HEK293 (cell line): ENCODE results near the gene HSD17B3.

Experiments used
- BCL6B ChIP-seq: fragments of 450-650 bp; formaldehyde crosslinking; IDR thresholded peaks from 2 replicates; pipeline ENCODE4 v1.5.1; 2017; ENCODE audit warnings: missing biosample characterization, missing genetic modification characterization
- CTCF ChIP-seq: fragments of 450-650 bp; formaldehyde crosslinking; IDR thresholded peaks from 2 replicates; pipeline ENCODE4 v1.5.1; 2016; ENCODE audit warnings: missing biosample characterization, missing genetic modification characterization
- HOXA7 ChIP-seq: sonication (generic); formaldehyde crosslinking; IDR thresholded peaks from 2 replicates; pipeline ENCODE4 v1.8.1; 2022; ENCODE audit warnings: missing genetic modification reagents, borderline replicate concordance
- KLF9 ChIP-seq: fragments of 450-650 bp; formaldehyde crosslinking; IDR thresholded peaks from 2 replicates; pipeline ENCODE4 v1.5.1; 2016; ENCODE audit warnings: missing biosample characterization, missing genetic modification characterization, low read depth
- REPIN1 ChIP-seq: fragments of 450-650 bp; formaldehyde crosslinking; IDR thresholded peaks from 2 replicates; pipeline ENCODE4 v1.5.1; 2017; ENCODE audit warnings: missing biosample characterization, missing genetic modification characterization, low read depth
- TCF7L2 ChIP-seq: IDR thresholded peaks from 2 replicates; pipeline ENCODE4 v1.6.1; 2011; ENCODE audit warnings: low read depth, mild to moderate bottlenecking, inconsistent platforms, low read length, moderate library complexity, borderline replicate concordance
- TSHZ1 ChIP-seq: fragments of 450-650 bp; formaldehyde crosslinking; IDR thresholded peaks from 2 replicates; pipeline ENCODE4 v1.5.1; 2016; ENCODE audit warnings: missing biosample characterization, missing genetic modification characterization, borderline replicate concordance
- YY1 ChIP-seq: fragments of 450-650 bp; formaldehyde crosslinking; IDR thresholded peaks from 2 replicates; pipeline ENCODE4 v1.5.1; 2018; ENCODE audit warnings: missing biosample characterization, missing genetic modification characterization
- ZNF10 ChIP-seq: fragments of 450-650 bp; formaldehyde crosslinking; IDR thresholded peaks from 2 replicates; pipeline ENCODE4 v1.5.1; 2017; ENCODE audit warnings: missing biosample characterization, missing genetic modification characterization
- ZNF138 ChIP-seq: fragments of 450-650 bp; formaldehyde crosslinking; IDR thresholded peaks from 2 replicates; pipeline ENCODE4 v1.5.1; 2016; ENCODE audit warnings: missing biosample characterization, missing genetic modification characterization, borderline replicate concordance
- ZNF362 ChIP-seq: fragments of 450-650 bp; formaldehyde crosslinking; IDR thresholded peaks from 2 replicates; pipeline ENCODE4 v1.5.1; 2016; ENCODE audit warnings: missing biosample characterization, missing genetic modification characterization
- ZNF561 ChIP-seq: fragments of 450-650 bp; IDR thresholded peaks from 2 replicates; pipeline ENCODE4 v1.5.1; 2018; ENCODE audit warnings: missing biosample characterization, missing genetic modification characterization, borderline replicate concordance
- ZNF785 ChIP-seq: fragments of 450-650 bp; formaldehyde crosslinking; IDR thresholded peaks from 2 replicates; pipeline ENCODE4 v1.5.1; 2016; ENCODE audit warnings: missing biosample characterization, missing genetic modification characterization
- ZNF791 ChIP-seq: fragments of 450-650 bp; formaldehyde crosslinking; IDR thresholded peaks from 2 replicates; pipeline ENCODE4 v1.5.1; 2016; ENCODE audit warnings: missing biosample characterization, missing genetic modification characterization

- TF ChIP-seq ZNF362 (tag by site-specific recombination) (no peak), TCF7L2 (no peak), REPIN1 (no peak), ZNF10 (no peak), ZNF791 (tag by site-specific recombination) (no peak), TSHZ1 (tag by site-specific recombination) (no peak), KLF9 (tag by site-specific recombination) (no peak), HOXA7 (no peak), ZNF561 (tag by site-specific recombination) (no peak), CTCF (no peak), BCL6B (tag by site-specific recombination) (no peak), ZNF138 (tag by site-specific recombination) (no peak), YY1 (tag by site-specific recombination) (no peak), ZNF785 (tag by site-specific recombination) (no peak)
Measured at GRCh38 chr9:96342571-96343245, 40.7 kb upstream of the HSD17B3 start.
